ENCODE data around the gene SNRPA. TPM values are rescaled to one million over a fixed set of nuclear protein-coding genes. Genes with fewer than 3 reads are reported as not detected.

The SNRPA gene
- total RNA-seq, 2 donors from 2014 or later: 70.3 to 92.2 TPM

DNA sequence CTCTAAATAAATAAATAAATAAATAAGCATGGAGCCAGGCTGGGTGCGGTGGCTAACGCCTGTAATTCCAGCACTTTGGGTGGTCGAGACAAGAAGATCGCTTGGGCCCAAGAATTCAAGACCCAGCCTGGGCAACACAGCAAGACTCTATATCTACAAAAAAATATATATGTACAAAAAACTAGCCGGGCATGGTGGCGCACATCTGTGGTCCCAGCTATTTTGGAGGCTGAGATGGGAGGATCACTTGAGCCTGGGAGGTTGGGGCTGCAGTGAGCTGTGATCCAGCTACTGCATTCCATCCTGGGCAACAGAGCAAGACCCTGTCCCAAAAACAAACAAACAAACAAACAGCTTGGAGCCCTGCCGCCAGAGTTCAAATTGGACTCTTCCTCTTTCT, 3.5 kb upstream of the SNRPA start:
- Histone ChIP-seq H3K36me3 (no peaks in the 10 kb centered on the region), H3K4me3 (no peak overlapping the region), H3K4me1 (replicated peaks) (no peaks in the 10 kb centered on the region), H3K9me3 (no peaks in the 10 kb centered on the region), H3K27me3 (replicated peaks; ENCODE audit: insufficient read depth) (no peaks in the 10 kb centered on the region), H3K27ac (no peak overlapping the region)
- 97% methylated on average over 7 of the region's 7 CpGs for WGBS
- intact Hi-C loops (cut with DNase I): no loop called here
- no peak for DNase-seq (ENCODE audit: low spot score)
- TF ChIP-seq CTCF (IDR thresholded peaks at IDR 0.05) (no peak), POLR2A (IDR thresholded peaks at IDR 0.05) (no peak), POLR2AphosphoS5 (IDR thresholded peaks at IDR 0.05) (no peak)

DNA sequence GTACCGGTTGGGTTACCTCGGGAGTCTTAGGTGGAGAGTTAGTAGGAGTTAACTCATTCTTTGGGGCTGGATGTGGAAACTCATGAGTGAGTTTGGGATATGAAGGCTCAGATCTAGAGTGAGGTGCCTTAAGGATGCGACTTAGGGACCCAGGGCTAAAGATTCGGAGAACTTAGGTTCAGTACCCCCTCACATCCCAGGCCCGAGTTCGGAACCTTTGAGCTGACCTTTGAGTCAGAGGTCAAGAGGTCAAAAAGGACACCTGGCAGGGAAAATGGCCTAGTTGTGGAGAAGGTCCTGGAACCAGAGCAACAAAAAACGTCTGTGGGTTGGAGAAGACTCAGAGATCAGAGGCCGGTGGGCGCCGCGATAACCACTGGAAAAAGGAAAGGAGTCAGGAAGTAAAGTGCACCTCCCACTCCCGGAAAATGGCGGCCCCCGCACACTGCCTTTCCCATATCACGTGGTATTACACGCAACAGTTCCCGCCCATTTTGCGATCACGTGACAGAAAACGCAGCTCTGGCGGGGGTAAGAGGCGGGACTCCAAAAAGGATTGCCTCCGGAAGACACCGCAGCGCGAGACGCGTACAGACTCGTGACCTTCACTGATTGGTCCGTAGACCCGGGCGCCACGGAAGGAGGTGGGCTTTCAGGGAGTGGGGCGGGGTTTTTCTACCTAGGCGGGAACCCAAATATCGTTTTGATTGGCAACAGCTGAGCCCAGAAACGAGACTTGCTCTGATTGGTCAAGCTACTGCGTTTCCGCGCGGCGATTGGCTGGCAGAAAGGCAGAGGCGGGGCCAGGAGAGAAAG, 737 bp upstream of the SNRPA start, which contains the start of gene ACTMAP:
ACTMAP (minus strand) TSS at position 420 of the 816 bp plus-strand sequence. CDS start 674 bp downstream, outside the sequence.
- intact Hi-C loops (cut with DNase I): loop anchor here (1.0 to 2.0 kb wide), 2 partner anchors 30 to 59 kb away; partner anchors contain the start of gene NUMBL
- TF ChIP-seq POLR2AphosphoS5 (IDR thresholded peaks at IDR 0.05) (peak; percentile 99), CTCF (IDR thresholded peaks at IDR 0.05) (peak in 1 of 4 experiments; percentile 37), POLR2A (IDR thresholded peaks at IDR 0.05) (peak; percentile 90)
- peaks cover 9% of the 10 kb centered on the region for H3K4me1 ChIP-seq (replicated peaks)

DNA sequence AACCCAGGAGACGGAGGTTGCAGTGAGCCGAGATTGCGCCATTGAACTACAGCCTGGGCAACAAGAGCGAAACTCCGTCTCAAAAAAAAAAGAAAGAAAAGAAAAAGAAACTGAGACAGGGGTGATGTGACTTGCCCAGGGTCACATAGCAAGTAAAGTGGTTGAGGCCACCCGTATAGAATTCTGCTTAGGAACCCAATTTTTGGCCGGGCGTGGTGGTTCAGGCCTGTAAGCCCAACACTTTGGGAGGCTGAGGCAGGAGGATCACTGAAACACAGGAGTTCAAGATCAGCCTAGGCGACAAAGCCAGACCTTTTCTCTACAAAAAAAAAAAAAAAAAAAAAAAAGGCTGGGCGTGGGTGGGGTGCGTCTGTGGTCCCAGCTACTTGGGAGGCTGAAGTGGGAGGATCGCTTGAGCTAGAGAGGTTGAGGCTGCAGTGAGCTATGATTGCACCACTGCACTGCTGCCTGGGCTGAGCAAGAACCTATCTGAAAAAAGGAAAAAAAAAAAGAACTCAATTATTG, 1.3 kb downstream of the SNRPA start:
- WGBS: 83% methylated on average over 12 of the region's 12 CpGs
- Histone ChIP-seq H3K36me3 (no peaks in the 10 kb centered on the region), H3K4me1 (replicated peaks) (peaks cover 9% of the 10 kb centered on the region), H3K4me3 (peak overlapping the region; percentile 71 to 80), H3K27me3 (replicated peaks; ENCODE audit: insufficient read depth) (no peaks in the 10 kb centered on the region), H3K27ac (peak overlapping the region in 1 of 2 donors; percentile 94), H3K9me3 (no peaks in the 10 kb centered on the region)
- no peak for DNase-seq (ENCODE audit: low spot score)
- intact Hi-C loops (cut with DNase I): no loop called here
- TF ChIP-seq CTCF (IDR thresholded peaks at IDR 0.05) (no peak), POLR2A (IDR thresholded peaks at IDR 0.05) (no peak), POLR2AphosphoS5 (IDR thresholded peaks at IDR 0.05) (no peak)

More for the DNA sequence above, 737 bp upstream of the SNRPA start, which contains the start of gene ACTMAP:
- peak; percentile 100 for DNase-seq (ENCODE audit: low spot score)
- Histone ChIP-seq H3K9me3 (no peaks in the 10 kb centered on the region), H3K27ac (peak within 1 kb of the TSS; percentile 94 to 98), H3K27me3 (replicated peaks; ENCODE audit: insufficient read depth) (no peaks in the 10 kb centered on the region), H3K36me3 (no peaks in the 10 kb centered on the region), H3K4me3 (peak within 1 kb of the TSS; percentile 71 to 80)
- WGBS: 0% methylated on average over 43 of the region's 43 CpGs

- peaks cover 0 to 5% of the 10 kb centered on the region in 2 donors for H3K36me3 ChIP-seq
- TF ChIP-seq POLR2AphosphoS5 (IDR thresholded peaks at IDR 0.05) (no peak), POLR2A (IDR thresholded peaks at IDR 0.05) (no peak), CTCF (IDR thresholded peaks at IDR 0.05) (no peak)
- H3K4me1 ChIP-seq (replicated peaks): peaks cover 9% of the 10 kb centered on the region
- intact Hi-C loops (cut with DNase I): no loop called here
- H3K27me3 ChIP-seq (replicated peaks; ENCODE audit: insufficient read depth): no peaks in the 10 kb centered on the region
- H3K27ac ChIP-seq: peak overlapping the region in 1 of 2 donors; percentile 2
- 71% methylated on average over 9 of the region's 9 CpGs for WGBS
- DNase-seq (ENCODE audit: low spot score): no peak
- H3K4me3 ChIP-seq: no peak overlapping the region
- H3K9me3 ChIP-seq: no peaks in the 10 kb centered on the region
Measured at GRCh38 chr19:40754611-40755247, 3.7 kb downstream of the SNRPA start.
